HepG2 (cell line): ENCODE results near the gene ARMH3. TPM values are rescaled to one million over a fixed set of nuclear protein-coding genes. Genes with fewer than 3 reads are reported as not detected.
A peak's percentile ranks its signal among the peaks of the same experiment; 100 is the strongest.

Experiments used
- CHCHD3 ChIP-seq: sonication (generic); formaldehyde crosslinking; IDR thresholded peaks from 2 replicates; pipeline ENCODE4 v1.8.0; 2022; ENCODE audit warnings: mild to moderate bottlenecking, missing genetic modification reagents, moderate library complexity
- ISL2 ChIP-seq: sonication (generic); formaldehyde crosslinking; IDR thresholded peaks from 2 replicates; pipeline ENCODE4 v1.5.0; 2020; ENCODE audit warnings: missing genetic modification reagents
- KDM5B ChIP-seq: sonication (generic); formaldehyde crosslinking; IDR thresholded peaks from 2 replicates; pipeline ENCODE4 v1.4.0; 2020; ENCODE audit warnings: missing genetic modification reagents, mild to moderate bottlenecking, borderline replicate concordance
- NRL ChIP-seq: sonication (generic); formaldehyde crosslinking; IDR thresholded peaks from 2 replicates; pipeline ENCODE4 v1.5.0; 2020; ENCODE audit warnings: missing genetic modification reagents, mild to moderate bottlenecking, moderate library complexity, borderline replicate concordance
- XBP1 ChIP-seq: sonication (generic); formaldehyde crosslinking; IDR thresholded peaks from 2 replicates; pipeline ENCODE4 v1.5.0; 2020; ENCODE audit warnings: missing genetic modification reagents
- ZC3H13 ChIP-seq: sonication (generic); formaldehyde crosslinking; IDR thresholded peaks from 2 replicates; pipeline ENCODE4 v1.8.1; 2023; ENCODE audit warnings: mild to moderate bottlenecking, missing genetic modification reagents, moderate library complexity
- ZFP82 ChIP-seq: sonication (generic); formaldehyde crosslinking; IDR thresholded peaks from 2 replicates; pipeline ENCODE4 v1.5.1; 2020; ENCODE audit warnings: mild to moderate bottlenecking, missing genetic modification reagents, borderline replicate concordance
- ZMYM3 ChIP-seq: sonication (generic); formaldehyde crosslinking; IDR thresholded peaks from 2 replicates; pipeline ENCODE4 v1.5.1; 2020; ENCODE audit warnings: mild to moderate bottlenecking, missing genetic modification reagents
- ZNF101 ChIP-seq: sonication (generic); formaldehyde crosslinking; IDR thresholded peaks from 2 replicates; pipeline ENCODE4 v1.4.0; 2020; ENCODE audit warnings: mild to moderate bottlenecking, low read depth, missing genetic modification reagents, borderline replicate concordance
- ZNF441 ChIP-seq: sonication (generic); formaldehyde crosslinking; IDR thresholded peaks from 2 replicates; pipeline ENCODE4 v1.7.0; 2021; ENCODE audit warnings: missing genetic modification reagents, borderline replicate concordance
- ZNF460 ChIP-seq: sonication (generic); formaldehyde crosslinking; IDR thresholded peaks from 2 replicates; pipeline ENCODE4 v1.5.1; 2020; ENCODE audit warnings: missing genetic modification reagents, mild to moderate bottlenecking, borderline replicate concordance
- ZNF572 ChIP-seq: sonication (generic); formaldehyde crosslinking; IDR thresholded peaks from 2 replicates; pipeline ENCODE4 v1.5.1; 2020; ENCODE audit warnings: mild to moderate bottlenecking, missing genetic modification reagents
- ZNF75D ChIP-seq: sonication (generic); formaldehyde crosslinking; IDR thresholded peaks from 2 replicates; pipeline ENCODE4 v1.8.1; 2023; ENCODE audit warnings: missing genetic modification reagents, mild to moderate bottlenecking, borderline replicate concordance
- ZNF766 ChIP-seq: sonication (generic); formaldehyde crosslinking; IDR thresholded peaks from 2 replicates; pipeline ENCODE4 v1.5.0; 2020; ENCODE audit warnings: missing genetic modification reagents, borderline replicate concordance
- polyA plus RNA-seq, 8 experiments: library from polyadenylated mRNA; depleted of rRNA in 3 of 8; stranded (reverse) in 7 of 8; unstranded in 1 of 8; fragments of >200 nt; fragmentation: Illumina TruSeq in 4 of 8; extraction: Trizol in 4 of 8; gene quantifications; 2 replicates each; pipeline versions ENCODE4 v1.2.1 to v1.2.3, GENCODE V29; 2011 to 2016; ENCODE audit warnings: low read depth in 4 of 8, missing spikeins in 1 of 8, mixed read lengths in 1 of 8; ENCODE audit not compliant: insufficient read depth in 1 of 8
- total RNA-seq, 5 experiments: library from RNA; depleted of rRNA; stranded (reverse); fragments of >200 nt; fragmentation: Illumina TruSeq; extraction: Trizol; gene quantifications; 2 replicates each; pipeline ENCODE4 v1.2.3, GENCODE V29; 2016; ENCODE audit warnings: low read depth in 1 of 5
- TF ChIP-seq, protein P1 (sequence below): fragments of 450-650 bp; IDR thresholded peaks from 2 replicates; pipeline ENCODE4 v1.6.1; 2016
- TF ChIP-seq, protein P2 (sequence below): sonication (generic); formaldehyde crosslinking; IDR thresholded peaks from 2 replicates; pipeline ENCODE4 v1.4.0; 2020; ENCODE audit warnings: missing genetic modification reagents
- TF ChIP-seq, protein P3 (sequence below): sonication (generic); formaldehyde crosslinking; IDR thresholded peaks from 2 replicates; pipeline ENCODE4 v1.9.0; 2021; ENCODE audit warnings: missing genetic modification reagents, borderline replicate concordance
- TF ChIP-seq, protein P4 (sequence below): sonication (generic); formaldehyde crosslinking; IDR thresholded peaks from 2 replicates; pipeline ENCODE4 v1.4.0; 2020; ENCODE audit warnings: missing genetic modification reagents, borderline replicate concordance

ARMH3 gene
- total and polyA plus RNA-seq, 2 of the 13 experiments (the other 11 are each of a cell fraction or from before 2014, with no cell fraction given): 8.4 to 16.9 TPM

DNA sequence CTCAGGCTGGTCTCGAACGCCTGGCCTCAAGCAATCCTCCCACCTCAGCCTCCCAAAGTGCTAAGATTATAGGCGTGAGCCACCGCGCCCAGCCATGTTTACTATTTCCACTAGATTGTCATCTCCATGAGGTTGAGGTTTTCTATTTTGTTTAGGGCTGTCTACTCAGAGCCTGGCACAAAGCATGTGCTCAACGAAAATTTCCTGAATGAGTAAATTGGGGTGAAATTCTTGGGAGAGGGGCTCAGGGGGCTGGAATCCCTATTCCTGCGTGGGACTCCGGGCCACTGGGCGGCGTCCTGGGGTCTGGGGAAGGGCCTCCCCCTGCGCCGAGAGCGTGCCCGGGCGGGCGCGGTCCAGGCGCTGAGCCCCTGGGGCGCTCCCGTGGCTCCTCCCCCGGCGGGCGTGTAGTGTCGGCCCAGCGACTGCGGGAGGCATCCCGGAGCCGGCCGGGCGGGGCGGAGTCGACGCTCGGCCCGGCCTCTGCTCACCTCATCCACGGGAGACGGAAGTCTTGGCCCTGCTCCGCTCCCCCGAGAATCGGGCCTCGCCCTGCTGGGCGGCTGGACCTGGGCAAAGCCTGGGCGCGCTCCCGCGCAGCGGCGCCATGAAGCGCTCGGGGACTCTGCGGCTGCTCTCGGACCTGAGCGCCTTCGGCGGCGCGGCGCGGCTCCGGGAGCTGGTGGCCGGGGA, 9.0 kb upstream of the ARMH3 start, which contains the start of gene HPS6 (continued):
- TF ChIP-seq, protein P1, sequence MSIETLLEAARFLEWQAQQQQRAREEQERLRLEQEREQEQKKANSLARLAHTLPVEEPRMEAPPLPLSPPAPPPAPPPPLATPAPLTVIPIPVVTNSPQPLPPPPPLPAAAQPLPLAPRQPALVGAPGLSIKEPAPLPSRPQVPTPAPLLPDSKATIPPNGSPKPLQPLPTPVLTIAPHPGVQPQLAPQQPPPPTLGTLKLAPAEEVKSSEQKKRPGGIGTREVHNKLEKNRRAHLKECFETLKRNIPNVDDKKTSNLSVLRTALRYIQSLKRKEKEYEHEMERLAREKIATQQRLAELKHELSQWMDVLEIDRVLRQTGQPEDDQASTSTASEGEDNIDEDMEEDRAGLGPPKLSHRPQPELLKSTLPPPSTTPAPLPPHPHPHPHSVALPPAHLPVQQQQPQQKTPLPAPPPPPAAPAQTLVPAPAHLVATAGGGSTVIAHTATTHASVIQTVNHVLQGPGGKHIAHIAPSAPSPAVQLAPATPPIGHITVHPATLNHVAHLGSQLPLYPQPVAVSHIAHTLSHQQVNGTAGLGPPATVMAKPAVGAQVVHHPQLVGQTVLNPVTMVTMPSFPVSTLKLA: no peak
- no peak for TF ChIP-seq ZNF766 (CRISPR knock-in tag)
- peak; percentile 99 for TF ChIP-seq ZNF441 (CRISPR knock-in tag)
- no peak for TF ChIP-seq NRL (CRISPR knock-in tag)
- no peak for TF ChIP-seq ZNF101 (CRISPR knock-in tag)
- TF ChIP-seq KDM5B: peak; percentile 30; the same call in 1 of the 2 replicates
- TF ChIP-seq, protein P2, sequence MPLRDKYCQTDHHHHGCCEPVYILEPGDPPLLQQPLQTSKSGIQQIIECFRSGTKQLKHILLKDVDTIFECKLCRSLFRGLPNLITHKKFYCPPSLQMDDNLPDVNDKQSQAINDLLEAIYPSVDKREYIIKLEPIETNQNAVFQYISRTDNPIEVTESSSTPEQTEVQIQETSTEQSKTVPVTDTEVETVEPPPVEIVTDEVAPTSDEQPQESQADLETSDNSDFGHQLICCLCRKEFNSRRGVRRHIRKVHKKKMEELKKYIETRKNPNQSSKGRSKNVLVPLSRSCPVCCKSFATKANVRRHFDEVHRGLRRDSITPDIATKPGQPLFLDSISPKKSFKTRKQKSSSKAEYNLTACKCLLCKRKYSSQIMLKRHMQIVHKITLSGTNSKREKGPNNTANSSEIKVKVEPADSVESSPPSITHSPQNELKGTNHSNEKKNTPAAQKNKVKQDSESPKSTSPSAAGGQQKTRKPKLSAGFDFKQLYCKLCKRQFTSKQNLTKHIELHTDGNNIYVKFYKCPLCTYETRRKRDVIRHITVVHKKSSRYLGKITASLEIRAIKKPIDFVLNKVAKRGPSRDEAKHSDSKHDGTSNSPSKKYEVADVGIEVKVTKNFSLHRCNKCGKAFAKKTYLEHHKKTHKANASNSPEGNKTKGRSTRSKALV (CRISPR knock-in tag): no peak
- TF ChIP-seq ZNF75D (CRISPR knock-in tag): no peak
- TF ChIP-seq, protein P3, sequence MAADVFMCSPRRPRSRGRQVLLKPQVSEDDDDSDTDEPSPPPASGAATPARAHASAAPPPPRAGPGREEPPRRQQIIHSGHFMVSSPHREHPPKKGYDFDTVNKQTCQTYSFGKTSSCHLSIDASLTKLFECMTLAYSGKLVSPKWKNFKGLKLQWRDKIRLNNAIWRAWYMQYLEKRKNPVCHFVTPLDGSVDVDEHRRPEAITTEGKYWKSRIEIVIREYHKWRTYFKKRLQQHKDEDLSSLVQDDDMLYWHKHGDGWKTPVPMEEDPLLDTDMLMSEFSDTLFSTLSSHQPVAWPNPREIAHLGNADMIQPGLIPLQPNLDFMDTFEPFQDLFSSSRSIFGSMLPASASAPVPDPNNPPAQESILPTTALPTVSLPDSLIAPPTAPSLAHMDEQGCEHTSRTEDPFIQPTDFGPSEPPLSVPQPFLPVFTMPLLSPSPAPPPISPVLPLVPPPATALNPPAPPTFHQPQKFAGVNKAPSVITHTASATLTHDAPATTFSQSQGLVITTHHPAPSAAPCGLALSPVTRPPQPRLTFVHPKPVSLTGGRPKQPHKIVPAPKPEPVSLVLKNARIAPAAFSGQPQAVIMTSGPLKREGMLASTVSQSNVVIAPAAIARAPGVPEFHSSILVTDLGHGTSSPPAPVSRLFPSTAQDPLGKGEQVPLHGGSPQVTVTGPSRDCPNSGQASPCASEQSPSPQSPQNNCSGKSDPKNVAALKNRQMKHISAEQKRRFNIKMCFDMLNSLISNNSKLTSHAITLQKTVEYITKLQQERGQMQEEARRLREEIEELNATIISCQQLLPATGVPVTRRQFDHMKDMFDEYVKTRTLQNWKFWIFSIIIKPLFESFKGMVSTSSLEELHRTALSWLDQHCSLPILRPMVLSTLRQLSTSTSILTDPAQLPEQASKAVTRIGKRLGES (CRISPR knock-in tag): peak; percentile 54; the same call in 1 of the 2 replicates
- TF ChIP-seq, protein P4, sequence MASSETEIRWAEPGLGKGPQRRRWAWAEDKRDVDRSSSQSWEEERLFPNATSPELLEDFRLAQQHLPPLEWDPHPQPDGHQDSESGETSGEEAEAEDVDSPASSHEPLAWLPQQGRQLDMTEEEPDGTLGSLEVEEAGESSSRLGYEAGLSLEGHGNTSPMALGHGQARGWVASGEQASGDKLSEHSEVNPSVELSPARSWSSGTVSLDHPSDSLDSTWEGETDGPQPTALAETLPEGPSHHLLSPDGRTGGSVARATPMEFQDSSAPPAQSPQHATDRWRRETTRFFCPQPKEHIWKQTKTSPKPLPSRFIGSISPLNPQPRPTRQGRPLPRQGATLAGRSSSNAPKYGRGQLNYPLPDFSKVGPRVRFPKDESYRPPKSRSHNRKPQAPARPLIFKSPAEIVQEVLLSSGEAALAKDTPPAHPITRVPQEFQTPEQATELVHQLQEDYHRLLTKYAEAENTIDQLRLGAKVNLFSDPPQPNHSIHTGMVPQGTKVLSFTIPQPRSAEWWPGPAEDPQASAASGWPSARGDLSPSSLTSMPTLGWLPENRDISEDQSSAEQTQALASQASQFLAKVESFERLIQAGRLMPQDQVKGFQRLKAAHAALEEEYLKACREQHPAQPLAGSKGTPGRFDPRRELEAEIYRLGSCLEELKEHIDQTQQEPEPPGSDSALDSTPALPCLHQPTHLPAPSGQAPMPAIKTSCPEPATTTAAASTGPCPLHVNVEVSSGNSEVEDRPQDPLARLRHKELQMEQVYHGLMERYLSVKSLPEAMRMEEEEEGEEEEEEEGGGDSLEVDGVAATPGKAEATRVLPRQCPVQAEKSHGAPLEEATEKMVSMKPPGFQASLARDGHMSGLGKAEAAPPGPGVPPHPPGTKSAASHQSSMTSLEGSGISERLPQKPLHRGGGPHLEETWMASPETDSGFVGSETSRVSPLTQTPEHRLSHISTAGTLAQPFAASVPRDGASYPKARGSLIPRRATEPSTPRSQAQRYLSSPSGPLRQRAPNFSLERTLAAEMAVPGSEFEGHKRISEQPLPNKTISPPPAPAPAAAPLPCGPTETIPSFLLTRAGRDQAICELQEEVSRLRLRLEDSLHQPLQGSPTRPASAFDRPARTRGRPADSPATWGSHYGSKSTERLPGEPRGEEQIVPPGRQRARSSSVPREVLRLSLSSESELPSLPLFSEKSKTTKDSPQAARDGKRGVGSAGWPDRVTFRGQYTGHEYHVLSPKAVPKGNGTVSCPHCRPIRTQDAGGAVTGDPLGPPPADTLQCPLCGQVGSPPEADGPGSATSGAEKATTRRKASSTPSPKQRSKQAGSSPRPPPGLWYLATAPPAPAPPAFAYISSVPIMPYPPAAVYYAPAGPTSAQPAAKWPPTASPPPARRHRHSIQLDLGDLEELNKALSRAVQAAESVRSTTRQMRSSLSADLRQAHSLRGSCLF (CRISPR knock-in tag): no peak
- no peak for TF ChIP-seq XBP1 (CRISPR knock-in tag)
- TF ChIP-seq ZNF572 (CRISPR knock-in tag): no peak
- no peak for TF ChIP-seq CHCHD3 (CRISPR knock-in tag)
- TF ChIP-seq ZC3H13 (CRISPR knock-in tag): no peak
- TF ChIP-seq ZMYM3 (CRISPR knock-in tag): peak; percentile 94
- no peak for TF ChIP-seq ZNF460 (CRISPR knock-in tag)
- TF ChIP-seq ISL2: 0 out of 2 replicates have a peak, but pooled peaks have one; percentile 41
- no peak for TF ChIP-seq ZFP82 (CRISPR knock-in tag)
